ENCODE results near the gene FEN1. TPM values are rescaled to one million over a fixed set of nuclear protein-coding genes. Genes with fewer than 3 reads are reported as not detected.

The FEN1 gene
- total RNA-seq, 1 donor: 9.0 TPM

- TF ChIP-seq, protein P1, sequence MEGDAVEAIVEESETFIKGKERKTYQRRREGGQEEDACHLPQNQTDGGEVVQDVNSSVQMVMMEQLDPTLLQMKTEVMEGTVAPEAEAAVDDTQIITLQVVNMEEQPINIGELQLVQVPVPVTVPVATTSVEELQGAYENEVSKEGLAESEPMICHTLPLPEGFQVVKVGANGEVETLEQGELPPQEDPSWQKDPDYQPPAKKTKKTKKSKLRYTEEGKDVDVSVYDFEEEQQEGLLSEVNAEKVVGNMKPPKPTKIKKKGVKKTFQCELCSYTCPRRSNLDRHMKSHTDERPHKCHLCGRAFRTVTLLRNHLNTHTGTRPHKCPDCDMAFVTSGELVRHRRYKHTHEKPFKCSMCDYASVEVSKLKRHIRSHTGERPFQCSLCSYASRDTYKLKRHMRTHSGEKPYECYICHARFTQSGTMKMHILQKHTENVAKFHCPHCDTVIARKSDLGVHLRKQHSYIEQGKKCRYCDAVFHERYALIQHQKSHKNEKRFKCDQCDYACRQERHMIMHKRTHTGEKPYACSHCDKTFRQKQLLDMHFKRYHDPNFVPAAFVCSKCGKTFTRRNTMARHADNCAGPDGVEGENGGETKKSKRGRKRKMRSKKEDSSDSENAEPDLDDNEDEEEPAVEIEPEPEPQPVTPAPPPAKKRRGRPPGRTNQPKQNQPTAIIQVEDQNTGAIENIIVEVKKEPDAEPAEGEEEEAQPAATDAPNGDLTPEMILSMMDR (IDR thresholded peaks at IDR 0.05; ENCODE audit: extremely low read depth, low read depth, low read length): no peak
- H3K4me1 ChIP-seq (ENCODE audit: insufficient read depth, low read length): no peaks in the 10 kb centered on the region
- no peak overlapping the region for H3K27ac ChIP-seq (ENCODE audit: low read depth, low read length)
- no peak overlapping the region for H3K4me3 ChIP-seq (ENCODE audit: insufficient read depth, low read length)
- no peak overlapping the region for H2AFZ ChIP-seq (ENCODE audit: low read length)
- no peaks in the 10 kb centered on the region for H3K27me3 ChIP-seq (ENCODE audit: insufficient read depth, low read length)
- H3K79me2 ChIP-seq (ENCODE audit: insufficient read depth, low read length): no peaks in the 10 kb centered on the region
- no peak for DNase-seq (ENCODE audit: insufficient read length, low spot score, missing footprints)
- H4K20me1 ChIP-seq (ENCODE audit: insufficient read depth, low read length): no peaks in the 10 kb centered on the region
- H3K36me3 ChIP-seq (ENCODE audit: insufficient read depth, low read length): peaks cover 29% of the 10 kb centered on the region
- no peaks in the 10 kb centered on the region for H3K9me3 ChIP-seq (ENCODE audit: low read depth, low read length)
- H3K4me2 ChIP-seq (ENCODE audit: insufficient read depth, low read length): no peak overlapping the region
Measured at GRCh38 chr11:61846362-61847020, 53.8 kb downstream of the FEN1 start.

Other genes starting within 250 kb of the FEN1 start
- gene SYT7, start 211.8 kb upstream of the FEN1 start, total RNA-seq: 3.6 and 6.8 TPM in 2 replicates
- gene DAGLA, start 112.5 kb upstream of the FEN1 start, total RNA-seq: 2.9 and 3.6 TPM in 2 replicates
- gene MYRF, start 40.3 kb upstream of the FEN1 start, total RNA-seq: 0.29 and 0.36 TPM in 2 replicates
- 63.3 and 81.9 TPM in 2 replicates for gene TMEM258, start 312 bp upstream of the FEN1 start, total RNA-seq
- gene FADS1, start 24.1 kb downstream of the FEN1 start, total RNA-seq: 303 and 323 TPM in 2 replicates
- gene FADS2, start 35.4 kb downstream of the FEN1 start, total RNA-seq: 258 and 275 TPM in 2 replicates
- gene FADS3, start 98.6 kb downstream of the FEN1 start, total RNA-seq: 127 and 144 TPM in 2 replicates
- gene RAB3IL1, start 124.7 kb downstream of the FEN1 start, total RNA-seq: 15.9 and 20.3 TPM in 2 replicates
- 5.6 and 8.0 TPM in 2 replicates for gene BEST1, start 157.4 kb downstream of the FEN1 start, total RNA-seq
- 1,459 and 1,507 TPM in 2 replicates for gene FTH1, start 174.7 kb downstream of the FEN1 start, total RNA-seq